ENCODE results near the gene GPR158. TPM values are rescaled to one million over a fixed set of nuclear protein-coding genes. Genes with fewer than 3 reads are reported as not detected.
"Not testable (repeated sequence)": the region's sequence is repeated elsewhere in the genome, so short reads cannot be mapped to it uniquely, and the experiment has no call there.

GPR158 gene
- total RNA-seq, 2 experiments from 2014 or later: not detected

DNA sequence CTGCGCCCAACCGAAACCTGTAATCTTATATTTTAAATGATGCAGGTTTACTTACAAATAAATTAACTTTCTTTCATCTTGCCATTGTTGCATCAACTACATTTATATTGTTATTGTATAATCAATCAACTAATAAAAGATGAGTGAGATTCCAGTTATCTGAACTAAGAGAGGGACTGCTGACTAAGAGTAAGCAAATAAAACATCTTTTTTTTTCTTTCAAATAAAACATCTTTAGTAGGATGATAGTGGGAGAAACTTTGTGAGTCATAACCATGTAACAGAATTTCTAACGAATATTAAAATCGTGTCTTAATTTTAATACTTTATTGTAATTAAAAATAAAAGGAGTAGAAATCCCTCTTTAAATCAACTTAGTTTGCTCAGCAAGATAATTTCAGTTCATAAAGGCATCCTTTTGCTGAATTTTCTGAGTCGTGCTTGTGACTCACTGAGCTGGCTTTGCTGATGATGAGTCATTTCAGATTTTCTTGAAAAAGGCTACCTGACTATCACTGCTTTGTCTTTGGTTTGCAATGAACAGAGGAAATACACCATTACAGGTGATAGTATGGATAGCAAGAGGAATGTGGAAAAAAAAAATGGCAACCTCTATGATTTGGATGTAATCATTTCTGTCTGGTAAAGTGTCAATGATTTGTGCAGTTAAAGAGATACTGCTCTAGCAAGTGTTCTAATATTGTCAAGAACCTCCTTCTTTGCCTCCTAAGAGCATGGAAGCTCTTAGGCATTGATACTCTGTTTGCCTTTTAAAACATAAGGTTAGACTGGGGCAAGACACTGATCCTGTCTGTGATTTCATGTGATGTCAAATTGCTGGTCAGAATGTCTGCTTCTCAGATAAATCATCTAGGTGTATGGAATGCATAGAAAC lies 119.5 kb downstream of the GPR158 start:
- DNase-seq: no peak

DNA sequence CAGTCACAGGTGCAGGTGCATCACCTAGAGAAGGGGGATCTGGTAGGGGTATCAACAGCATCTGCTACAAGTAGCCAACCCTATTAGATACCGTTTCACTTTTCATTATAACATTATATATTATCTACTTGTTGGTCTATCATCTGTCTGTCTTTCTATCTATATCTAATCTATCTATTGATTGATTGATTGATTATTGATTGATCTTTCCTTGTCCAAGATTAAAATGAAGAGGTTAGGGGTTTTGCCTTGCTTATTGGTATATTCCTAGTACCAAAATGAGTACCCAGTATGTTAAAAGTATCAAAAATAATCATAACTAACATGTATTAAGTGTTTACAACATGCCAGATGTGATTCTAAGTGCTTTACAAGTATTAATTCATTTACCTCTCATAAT lies 121.5 kb downstream of the GPR158 start:
- H3K27me3 Mint-ChIP-seq: no peaks in the 10 kb centered on the region
- no peaks in the 10 kb centered on the region for H3K4me1 Mint-ChIP-seq
- no peak for DNase-seq
- ChIA-PET CTCF (no interaction called here), POLR2A (no interaction called here)
- H3K27ac Mint-ChIP-seq: no peak overlapping the region
- H3K9me3 Mint-ChIP-seq: peaks cover 3% of the 10 kb centered on the region
- H3K36me3 Mint-ChIP-seq (ENCODE audit: low read depth): no peaks in the 10 kb centered on the region
- no peak overlapping the region for H3K4me3 Mint-ChIP-seq

More for the DNA sequence above, 119.5 kb downstream of the GPR158 start:
- H3K27me3 Mint-ChIP-seq: no peaks in the 10 kb centered on the region
- no peaks in the 10 kb centered on the region for H3K4me1 Mint-ChIP-seq
- ChIA-PET CTCF (no interaction called here), POLR2A (no interaction called here)
- H3K36me3 Mint-ChIP-seq (ENCODE audit: low read depth): no peaks in the 10 kb centered on the region
- H3K4me3 Mint-ChIP-seq: no peak overlapping the region
- peaks cover 3% of the 10 kb centered on the region for H3K9me3 Mint-ChIP-seq
- no peak overlapping the region for H3K27ac Mint-ChIP-seq

DNA sequence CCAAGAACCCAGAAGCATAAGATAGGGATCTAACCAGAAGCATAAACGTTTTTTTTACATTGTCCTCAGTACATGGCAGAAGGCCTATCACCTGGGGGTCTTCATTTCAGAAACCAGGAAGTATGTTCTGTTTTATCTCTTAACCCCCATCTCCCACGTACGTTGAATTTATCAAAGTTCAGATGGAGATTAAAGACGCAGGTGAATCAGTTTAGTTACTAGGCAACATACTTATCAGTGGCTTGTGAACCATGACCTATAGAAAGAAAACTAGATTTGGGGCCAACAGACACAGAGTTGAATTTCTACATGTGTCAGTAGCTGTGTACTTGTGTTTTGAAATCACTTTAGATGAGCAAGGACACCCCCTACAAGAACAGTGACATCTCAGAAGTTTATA lies 122.7 kb downstream of the GPR158 start:
- H3K27ac Mint-ChIP-seq: no peak overlapping the region
- ChIA-PET CTCF (no interaction called here), POLR2A (no interaction called here)
- no peaks in the 10 kb centered on the region for H3K27me3 Mint-ChIP-seq
- H3K4me3 Mint-ChIP-seq: no peak overlapping the region
- no peaks in the 10 kb centered on the region for H3K36me3 Mint-ChIP-seq (ENCODE audit: low read depth)
- no peak for DNase-seq
- peaks cover 3% of the 10 kb centered on the region for H3K9me3 Mint-ChIP-seq
- no peaks in the 10 kb centered on the region for H3K4me1 Mint-ChIP-seq

DNA sequence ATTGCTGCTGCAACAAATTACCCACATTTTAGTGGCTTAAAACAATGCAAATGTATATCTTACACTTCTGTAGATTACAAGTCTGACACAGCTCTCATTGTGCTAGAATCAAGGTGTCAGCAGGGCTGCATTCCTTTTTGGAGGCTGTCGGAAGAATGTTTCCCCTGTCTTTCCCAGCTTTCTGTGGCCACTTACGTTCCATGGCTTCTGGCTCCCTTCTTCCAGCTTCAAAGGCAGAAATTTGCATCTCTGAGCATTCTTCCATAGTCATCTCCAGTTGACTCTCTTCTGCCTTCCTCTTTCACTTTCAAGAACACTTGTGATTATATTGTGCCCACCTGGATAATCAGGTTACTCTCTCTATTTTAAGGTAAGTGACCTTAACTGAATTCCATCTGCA lies 125.3 kb downstream of the GPR158 start:
- CTCF ChIA-PET: no interaction called here
- Mint-ChIP-seq H3K36me3 (ENCODE audit: low read depth) (no peaks in the 10 kb centered on the region), H3K4me3 (no peak overlapping the region), H3K9me3 (peaks cover 3% of the 10 kb centered on the region), H3K27ac (no peak overlapping the region), H3K4me1 (no peaks in the 10 kb centered on the region), H3K27me3 (no peaks in the 10 kb centered on the region)
- POLR2A ChIA-PET: no interaction called here
- DNase-seq: no peak

DNA sequence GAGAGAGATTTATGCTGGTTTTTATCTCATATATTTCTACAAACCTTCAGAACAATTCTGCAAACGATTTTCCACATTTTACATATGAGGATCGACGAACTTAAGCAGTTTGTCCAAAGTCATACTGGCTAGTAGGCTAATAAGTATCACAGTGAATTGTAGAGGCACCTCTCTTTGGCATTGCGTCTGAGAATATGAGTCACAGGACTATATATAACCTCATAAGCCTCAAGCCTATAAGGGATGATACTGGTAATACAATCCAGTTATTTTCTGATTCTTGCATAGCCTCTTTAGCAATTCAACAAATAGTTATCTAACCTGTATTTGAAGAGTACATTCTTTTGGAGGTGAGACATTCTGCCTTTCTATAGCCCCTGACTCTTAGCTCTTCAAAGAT lies 129.8 kb downstream of the GPR158 start:
- POLR2A ChIA-PET: no interaction called here
- Mint-ChIP-seq H3K27me3 (no peaks in the 10 kb centered on the region), H3K36me3 (ENCODE audit: low read depth) (no peaks in the 10 kb centered on the region), H3K27ac (no peak overlapping the region), H3K9me3 (peaks cover 6% of the 10 kb centered on the region), H3K4me3 (no peak overlapping the region), H3K4me1 (no peaks in the 10 kb centered on the region)
- DNase-seq: no peak
- CTCF ChIA-PET: no interaction called here

DNA sequence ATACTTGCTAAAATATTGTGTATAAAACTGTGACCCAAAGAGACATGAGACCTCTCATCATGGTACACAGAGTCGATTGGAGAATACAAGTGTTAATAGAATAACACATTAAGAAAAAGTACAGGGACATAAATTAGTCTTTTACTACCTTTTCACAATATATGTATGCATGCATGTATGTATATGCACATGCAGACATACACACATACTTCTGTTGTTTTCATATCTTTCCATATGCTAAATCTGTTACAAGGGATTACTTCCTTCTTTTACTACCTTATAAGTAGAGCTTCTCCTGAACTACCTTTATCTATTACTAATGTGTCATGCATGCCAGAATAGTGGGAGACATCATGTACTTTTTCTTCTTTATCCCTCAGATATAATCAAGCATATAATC lies 131.6 kb downstream of the GPR158 start:
- Mint-ChIP-seq H3K4me3 (no peak overlapping the region), H3K9me3 (peaks cover 11% of the 10 kb centered on the region), H3K27me3 (no peaks in the 10 kb centered on the region), H3K4me1 (no peaks in the 10 kb centered on the region), H3K36me3 (ENCODE audit: low read depth) (no peaks in the 10 kb centered on the region), H3K27ac (no peak overlapping the region)
- CTCF ChIA-PET: no interaction called here
- no peak for DNase-seq
- POLR2A ChIA-PET: no interaction called here

DNA sequence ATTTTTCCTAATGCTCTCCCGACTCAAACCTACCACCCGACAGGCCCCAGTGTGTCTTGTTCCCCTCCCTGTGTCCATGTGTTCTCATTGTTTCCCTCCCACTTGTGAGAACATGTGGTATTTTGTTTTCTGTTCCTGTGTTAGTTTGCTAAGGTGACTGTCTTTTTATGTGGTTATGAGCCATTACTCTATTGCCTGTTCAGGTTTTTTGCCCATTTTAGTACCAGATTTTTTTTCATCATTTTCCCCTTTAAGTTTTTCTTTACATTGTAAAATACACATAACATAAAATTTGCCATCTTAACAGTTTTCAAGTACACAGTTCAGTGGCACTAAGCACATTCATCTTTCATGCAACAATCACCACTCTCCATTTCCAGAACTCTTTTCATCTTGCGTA lies 133.5 kb downstream of the GPR158 start:
- H3K4me3 Mint-ChIP-seq: no peak overlapping the region
- POLR2A ChIA-PET: no interaction called here
- CTCF ChIA-PET: no interaction called here
- no peaks in the 10 kb centered on the region for H3K4me1 Mint-ChIP-seq
- H3K9me3 Mint-ChIP-seq: peaks cover 11% of the 10 kb centered on the region
- no peaks in the 10 kb centered on the region for H3K36me3 Mint-ChIP-seq (ENCODE audit: low read depth)
- no peaks in the 10 kb centered on the region for H3K27me3 Mint-ChIP-seq
- no peak overlapping the region for H3K27ac Mint-ChIP-seq
- DNase-seq: no peak

DNA sequence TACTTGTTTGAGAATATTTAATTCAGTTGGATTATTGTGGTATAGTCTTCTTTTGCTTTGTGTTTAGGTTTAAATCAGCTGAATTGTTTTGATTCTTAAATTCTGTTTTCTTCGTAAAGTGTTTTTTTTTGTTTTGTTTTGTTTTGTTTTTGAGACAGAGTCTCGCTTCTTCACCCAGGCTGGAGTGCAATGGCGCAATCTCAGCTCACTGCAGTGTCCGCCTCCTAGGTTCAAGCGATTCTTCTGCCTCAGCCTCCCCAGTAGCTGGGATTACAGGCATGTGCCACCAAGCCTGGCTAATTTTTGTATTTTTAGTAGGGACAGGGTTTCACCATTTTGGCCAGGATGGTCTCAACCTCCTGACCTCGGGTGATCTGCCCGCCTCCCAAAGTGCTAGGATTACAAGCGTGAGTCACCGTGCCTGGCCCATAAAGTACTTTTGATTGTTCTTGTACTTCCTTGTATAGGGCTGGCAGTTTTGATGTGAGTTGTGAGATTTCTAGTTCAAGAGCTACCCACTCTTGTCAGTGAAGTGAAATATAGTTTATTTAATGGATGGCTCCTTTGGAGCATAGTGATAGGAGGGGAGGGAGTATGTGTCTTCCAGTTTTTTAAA lies 142.9 kb downstream of the GPR158 start:
- H3K4me1 Mint-ChIP-seq; POLR2A ChIA-PET; DNase-seq; H3K27ac Mint-ChIP-seq; H3K4me3 Mint-ChIP-seq; H3K9me3 Mint-ChIP-seq; CTCF ChIA-PET; H3K36me3 Mint-ChIP-seq (ENCODE audit: low read depth); H3K27me3 Mint-ChIP-seq: not testable (repeated sequence)

DNA sequence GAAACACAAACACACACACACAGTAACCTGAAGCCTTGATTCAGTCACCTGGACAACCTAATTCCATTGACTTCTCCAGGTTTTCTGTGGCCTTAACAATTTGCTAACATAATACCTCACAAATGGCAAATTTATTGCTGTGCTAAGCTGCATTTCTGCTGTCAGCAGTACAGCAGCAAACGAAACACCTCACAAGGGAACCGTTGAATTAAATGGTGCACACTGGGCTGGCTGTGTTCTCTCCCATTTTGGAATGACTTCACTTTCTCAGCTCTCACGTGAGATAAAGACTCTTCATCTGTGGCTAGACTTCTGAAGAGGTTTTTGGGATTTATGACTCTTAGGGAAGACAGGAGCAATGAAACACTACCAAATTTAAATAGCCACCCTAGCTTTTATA lies 152.5 kb downstream of the GPR158 start:
- no peak overlapping the region for H3K27ac Mint-ChIP-seq
- H3K4me1 Mint-ChIP-seq: no peaks in the 10 kb centered on the region
- no peak for DNase-seq
- H3K9me3 Mint-ChIP-seq: no peaks in the 10 kb centered on the region
- CTCF ChIA-PET: no interaction called here
- no peak overlapping the region for H3K4me3 Mint-ChIP-seq
- POLR2A ChIA-PET: no interaction called here
- no peaks in the 10 kb centered on the region for H3K36me3 Mint-ChIP-seq (ENCODE audit: low read depth)
- no peaks in the 10 kb centered on the region for H3K27me3 Mint-ChIP-seq

DNA sequence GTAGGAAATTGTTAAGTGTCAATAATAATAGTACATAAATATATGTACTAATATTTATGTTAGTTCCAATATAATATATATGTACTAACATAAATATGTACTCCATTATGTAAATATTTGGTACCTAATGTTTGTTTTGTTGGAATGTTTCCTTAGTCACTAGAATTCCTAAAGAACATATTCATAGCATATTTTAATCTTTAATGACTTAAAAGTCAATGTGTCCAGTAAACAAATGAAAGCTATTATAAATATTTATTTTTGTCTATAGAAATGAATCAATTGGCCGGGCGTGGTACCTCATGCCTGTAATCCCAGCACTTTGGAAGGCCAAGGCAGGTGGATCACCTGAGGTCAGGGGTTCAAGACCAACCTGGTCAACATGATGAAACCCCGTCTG lies 153.6 kb downstream of the GPR158 start:
- Mint-ChIP-seq H3K27ac (no peak overlapping the region), H3K4me1 (no peaks in the 10 kb centered on the region), H3K27me3 (no peaks in the 10 kb centered on the region), H3K9me3 (no peaks in the 10 kb centered on the region), H3K36me3 (ENCODE audit: low read depth) (no peaks in the 10 kb centered on the region), H3K4me3 (no peak overlapping the region)
- ChIA-PET CTCF (interaction anchor here (0.6 kb wide), 1 partner anchor 15 kb away, joined by 3 read pairs; no protein-coding TSS in a partner anchor), POLR2A (no interaction called here)
- no peak for DNase-seq

DNA sequence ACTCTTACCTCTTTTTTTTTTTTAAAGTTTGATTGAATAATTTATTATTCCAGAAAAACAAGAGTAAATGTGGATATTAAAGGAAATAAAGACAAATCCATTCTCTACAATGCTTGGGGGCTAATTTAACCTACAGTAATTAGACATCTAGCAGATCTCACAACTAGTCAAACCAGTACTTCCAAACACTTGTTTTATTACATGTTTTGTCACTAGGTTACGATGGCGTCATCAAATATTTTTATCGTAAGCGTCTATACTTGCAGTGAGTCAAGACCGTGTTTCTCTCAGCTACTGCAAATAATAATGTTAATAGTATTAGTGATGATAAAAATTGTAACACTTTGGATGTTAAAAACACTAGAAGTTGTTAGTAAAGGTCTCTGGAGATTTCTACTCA lies 154.8 kb downstream of the GPR158 start:
- H3K36me3 Mint-ChIP-seq (ENCODE audit: low read depth); DNase-seq; H3K4me3 Mint-ChIP-seq; H3K27me3 Mint-ChIP-seq; H3K27ac Mint-ChIP-seq; POLR2A ChIA-PET; H3K9me3 Mint-ChIP-seq; CTCF ChIA-PET; H3K4me1 Mint-ChIP-seq: not testable (repeated sequence)

DNA sequence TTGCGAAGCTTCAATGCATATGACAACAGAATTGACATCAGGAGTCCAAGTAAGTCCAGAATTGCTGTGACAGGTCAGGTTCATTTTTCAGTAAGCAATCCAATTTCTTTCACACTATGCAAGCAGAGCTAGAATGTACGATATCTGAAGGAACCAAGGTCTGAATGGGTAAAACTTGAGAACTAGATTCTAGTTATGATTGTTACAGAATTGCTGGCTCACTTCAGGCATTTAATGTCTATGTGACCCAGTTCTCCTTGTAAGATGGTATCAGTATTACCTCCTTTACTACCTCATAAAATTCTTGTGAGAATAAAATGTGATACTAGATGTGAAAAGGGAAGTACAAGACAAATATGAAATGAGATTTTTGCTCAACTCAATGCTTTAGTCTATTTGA lies 159.6 kb downstream of the GPR158 start:
- no peak overlapping the region for H3K4me3 Mint-ChIP-seq
- no peaks in the 10 kb centered on the region for H3K36me3 Mint-ChIP-seq (ENCODE audit: low read depth)
- no peaks in the 10 kb centered on the region for H3K4me1 Mint-ChIP-seq
- H3K27me3 Mint-ChIP-seq: no peaks in the 10 kb centered on the region
- H3K9me3 Mint-ChIP-seq: no peaks in the 10 kb centered on the region
- H3K27ac Mint-ChIP-seq: no peak overlapping the region
- POLR2A ChIA-PET: no interaction called here
- CTCF ChIA-PET: no interaction called here
- no peak for DNase-seq

DNA sequence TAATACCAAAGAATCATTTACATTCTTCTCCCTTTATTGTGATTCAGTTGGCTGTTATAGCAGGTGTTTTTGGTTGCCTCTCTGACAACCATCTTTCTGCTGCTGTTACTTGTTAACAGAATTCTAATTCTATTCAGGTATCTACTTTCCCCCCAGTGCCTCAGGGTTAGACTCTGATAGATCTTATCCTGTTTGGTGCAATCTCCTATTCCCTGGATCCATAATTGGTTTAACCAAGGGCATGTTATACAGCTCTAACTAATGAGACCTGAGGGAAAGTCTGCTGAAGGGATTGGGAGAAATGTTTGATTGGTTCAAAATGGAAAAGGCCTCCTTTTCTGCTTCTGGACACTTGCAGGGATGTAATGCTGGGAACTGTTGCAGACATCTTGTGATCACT lies 161.5 kb downstream of the GPR158 start:
- Mint-ChIP-seq H3K4me1 (no peaks in the 10 kb centered on the region), H3K27ac (no peak overlapping the region), H3K4me3 (no peak overlapping the region), H3K27me3 (no peaks in the 10 kb centered on the region), H3K9me3 (no peaks in the 10 kb centered on the region), H3K36me3 (ENCODE audit: low read depth) (no peaks in the 10 kb centered on the region)
- DNase-seq: no peak
- ChIA-PET CTCF (no interaction called here), POLR2A (no interaction called here)

DNA sequence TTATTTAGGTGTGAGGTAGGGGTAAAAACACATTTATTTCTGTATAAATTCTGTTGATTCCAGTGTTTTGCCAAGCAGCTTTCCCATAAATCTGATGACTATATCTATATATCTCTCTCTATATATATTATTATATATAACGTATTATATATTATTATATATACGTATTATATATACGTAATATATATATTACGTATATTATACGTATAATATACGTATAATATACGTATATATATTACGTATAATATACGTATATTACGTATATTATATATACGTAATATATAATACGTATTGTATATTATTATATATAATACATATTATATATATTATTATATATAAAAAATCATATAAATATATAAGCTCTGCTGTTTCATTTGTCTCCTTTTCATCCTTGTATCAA lies 163.5 kb downstream of the GPR158 start:
- Mint-ChIP-seq H3K9me3 (no peaks in the 10 kb centered on the region), H3K27ac (no peak overlapping the region), H3K27me3 (no peaks in the 10 kb centered on the region), H3K36me3 (ENCODE audit: low read depth) (no peaks in the 10 kb centered on the region), H3K4me1 (no peaks in the 10 kb centered on the region), H3K4me3 (no peak overlapping the region)
- POLR2A ChIA-PET: no interaction called here
- DNase-seq: no peak
- CTCF ChIA-PET: no interaction called here

All from activated CD4-positive, alpha-beta memory T cell treated with anti-CD3 and anti-CD28 coated beads, Interleukin-2, amount 10 ng/mL, durations not matched to agents 7 days and 5 days (primary cell).